Adrenal gland (tissue), 5 donors: ENCODE data around the gene JUND.

ENCODE experiments used
- CTCF ChIP-seq, 6 experiments: fragments of 450-650 bp in 4 of 6; fragments of 200-600 bp in 2 of 6; sonication (generic) in 1 of 6; IDR thresholded peaks; 1 replicate in 5 of 6; 2 replicates in 1 of 6; pipeline versions ENCODE4 v1.5.1 to v1.8.0; 2016 to 2021; ENCODE audit warnings: antibody characterized with exemption in 6 of 6, mild to moderate bottlenecking in 2 of 6, moderate library complexity in 1 of 6
- POLR2A ChIP-seq, 2 donors: fragments of 450-650 bp; IDR thresholded peaks; one replicate each; pipeline ENCODE4 v1.6.1; 2017; ENCODE audit warnings: antibody characterized with exemption in 2 of 2, mild to moderate bottlenecking in 2 of 2, moderate library complexity in 1 of 2
- donor health status: DM: no; HTN: no; CAD: no.

GRCh38 chr19:18257503-18258470 lies 23.6 kb downstream of the JUND start:
- TF ChIP-seq POLR2A (IDR thresholded peaks at IDR 0.05), result no peak
- TF ChIP-seq CTCF (IDR thresholded peaks at IDR 0.05), result no peak
